ENCODE results near the gene EPHA6.
"Not testable (repeated sequence)": the region's sequence is repeated elsewhere in the genome, so short reads cannot be mapped to it uniquely, and the experiment has no call there.

Gene EPHA6

DNA sequence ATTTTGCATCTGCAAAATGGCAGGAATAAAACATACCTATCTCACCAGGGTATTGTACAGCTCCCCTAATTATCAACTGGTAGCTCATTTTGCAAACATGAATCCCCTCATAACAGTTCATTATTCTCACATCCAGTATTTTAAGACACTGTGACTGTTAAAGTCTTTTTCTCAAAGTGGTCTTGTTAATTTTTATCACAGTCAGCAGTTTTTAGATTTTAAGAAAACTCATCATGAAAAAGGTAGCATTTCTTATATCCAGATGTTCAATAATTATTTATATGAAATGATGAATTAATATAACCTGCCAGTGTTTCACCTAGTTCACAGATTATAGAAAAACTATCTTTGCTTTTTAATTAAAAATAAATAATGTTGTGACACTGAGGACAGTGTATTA is 595.2 kb downstream of the EPHA6 start:
- in situ Hi-C loops (cut with MboI; ENCODE audit: low sequenced_read_pairs): no loop called here

DNA sequence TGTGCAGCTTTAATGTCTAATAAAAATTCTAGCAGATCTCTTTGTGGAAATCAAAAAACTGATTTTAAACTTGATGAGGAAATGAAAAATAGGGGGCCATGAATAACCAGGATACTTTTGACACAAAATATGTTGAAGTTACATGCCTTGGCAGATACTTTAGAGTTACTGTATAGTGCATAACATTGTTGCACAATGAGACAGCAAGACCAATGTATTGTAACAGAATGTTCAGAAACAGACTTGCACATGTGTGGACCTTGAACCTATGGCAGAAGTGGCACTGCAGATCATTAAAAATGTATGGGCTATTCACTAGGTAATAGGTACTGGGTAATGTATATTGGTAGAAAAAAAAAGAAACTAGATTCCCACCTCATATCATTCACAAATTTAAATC is 607.2 kb downstream of the EPHA6 start:
- in situ Hi-C loops (cut with MboI; ENCODE audit: low sequenced_read_pairs): no loop called here

DNA sequence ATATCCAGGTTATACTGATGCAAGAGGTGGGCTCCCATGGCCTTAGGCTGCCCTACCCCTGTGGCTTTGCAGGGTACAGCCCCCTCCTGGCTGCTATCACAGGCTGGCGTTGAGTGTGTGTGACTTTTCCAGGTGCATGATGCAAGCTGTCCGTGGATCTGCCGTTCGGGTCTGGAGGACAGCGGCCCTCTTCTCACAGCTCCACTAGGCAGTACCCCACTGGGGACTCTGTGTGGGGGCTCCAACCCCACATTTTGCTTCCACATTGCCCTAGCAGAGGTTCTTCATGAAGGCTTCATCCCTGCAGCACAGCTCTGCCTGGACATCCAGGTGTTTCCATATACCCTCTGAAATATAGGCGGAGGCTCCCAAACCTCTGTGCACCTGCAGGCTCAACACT is 610.6 kb downstream of the EPHA6 start:
- in situ Hi-C loops (cut with MboI; ENCODE audit: low sequenced_read_pairs): no loop called here

DNA sequence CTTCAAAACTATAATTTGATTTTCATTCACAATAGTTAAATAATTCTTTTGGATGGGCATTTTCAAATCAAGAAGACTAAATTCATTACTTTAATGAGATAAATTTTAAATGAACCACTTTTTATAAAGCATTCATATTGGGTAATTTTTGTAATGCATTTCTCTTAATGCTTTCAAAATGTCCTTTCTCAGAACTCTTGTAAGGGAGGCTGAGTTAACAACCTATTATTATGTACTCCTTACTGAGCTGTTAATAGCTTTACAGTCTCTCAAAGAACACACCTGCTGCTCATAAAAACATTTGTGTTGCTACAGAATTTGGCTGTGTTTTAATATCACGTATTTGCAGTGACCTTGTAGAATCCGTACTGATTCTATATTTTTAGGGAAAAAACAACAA is 616.2 kb downstream of the EPHA6 start:
- in situ Hi-C loops (cut with MboI; ENCODE audit: low sequenced_read_pairs): no loop called here

DNA sequence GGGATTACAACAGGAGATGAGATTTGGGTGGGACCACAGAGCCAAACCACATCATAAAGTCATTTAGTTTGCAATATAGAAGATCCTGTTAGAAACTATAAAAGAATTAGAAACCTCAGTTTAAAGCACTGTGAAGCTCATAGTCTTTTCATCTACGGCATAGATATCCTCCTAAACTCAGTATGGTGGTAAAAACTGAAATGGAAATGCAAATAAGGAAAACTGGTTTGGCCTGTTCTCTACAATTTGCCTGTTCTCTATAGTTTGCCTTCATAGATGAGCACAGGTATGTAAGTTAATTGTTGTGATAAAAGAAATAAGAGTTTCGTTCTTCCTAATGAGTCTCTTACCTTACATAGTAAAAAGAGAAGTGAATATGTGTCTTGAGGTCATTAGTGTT is 618.5 kb downstream of the EPHA6 start:
- in situ Hi-C loops (cut with MboI; ENCODE audit: low sequenced_read_pairs): no loop called here

DNA sequence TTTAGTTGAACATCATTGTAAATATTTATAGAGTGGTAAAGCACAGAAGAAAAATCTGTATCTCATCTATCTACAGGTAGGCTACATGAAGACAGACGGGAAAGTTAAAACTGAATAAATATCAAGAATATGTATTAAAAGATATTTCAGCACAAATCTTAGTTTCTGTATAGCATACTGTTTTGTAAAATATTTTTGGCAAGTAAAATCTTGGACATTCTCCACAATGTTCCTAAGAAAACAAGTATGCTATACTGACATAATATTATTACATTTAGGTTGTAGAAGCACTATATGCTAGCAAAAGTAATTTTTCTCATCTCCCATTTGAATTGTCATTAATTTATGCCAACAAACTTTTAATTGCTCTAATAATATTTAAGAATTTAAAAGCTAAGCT is 623.7 kb downstream of the EPHA6 start:
- in situ Hi-C loops (cut with MboI; ENCODE audit: low sequenced_read_pairs): no loop called here

DNA sequence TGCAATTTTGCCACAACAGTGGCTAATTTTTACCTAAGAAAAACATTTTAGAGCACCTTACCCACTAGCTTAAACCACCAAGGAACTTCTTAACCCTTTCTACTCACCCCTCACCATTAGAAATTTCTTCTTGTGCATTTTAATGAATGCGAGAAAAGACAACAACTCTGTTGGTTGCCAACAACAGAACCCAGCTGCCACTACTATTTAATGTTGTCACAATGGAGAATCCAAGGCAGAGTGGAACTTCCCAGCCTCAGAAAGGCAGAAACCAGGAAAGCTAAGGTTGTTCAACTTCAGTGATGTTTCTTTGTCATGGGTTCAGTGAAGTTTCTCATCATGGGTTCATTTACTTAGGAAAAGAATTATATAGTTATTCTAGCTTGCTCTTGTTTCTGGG is 625.0 kb downstream of the EPHA6 start:
- in situ Hi-C loops (cut with MboI; ENCODE audit: low sequenced_read_pairs): no loop called here

DNA sequence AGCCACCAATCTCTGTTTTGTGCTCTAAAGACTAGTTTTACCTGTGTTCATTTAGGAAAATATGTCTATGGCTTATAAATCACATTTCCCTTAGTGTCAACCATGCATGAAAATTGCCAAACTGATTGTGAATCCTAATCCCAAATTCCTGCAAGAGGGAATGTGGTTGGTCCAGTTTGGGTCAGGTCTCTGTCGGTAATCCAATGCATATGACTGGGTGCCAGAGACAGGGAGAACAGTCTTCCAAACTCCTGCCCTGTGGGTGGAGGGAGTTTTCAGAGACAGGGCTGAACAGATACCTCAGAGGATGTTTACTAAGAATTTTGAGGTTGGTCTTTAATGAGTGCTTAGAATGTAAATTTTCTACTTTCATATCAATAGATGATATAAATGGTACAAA is 649.6 kb downstream of the EPHA6 start:
- in situ Hi-C loops (cut with MboI; ENCODE audit: low sequenced_read_pairs): no loop called here

DNA sequence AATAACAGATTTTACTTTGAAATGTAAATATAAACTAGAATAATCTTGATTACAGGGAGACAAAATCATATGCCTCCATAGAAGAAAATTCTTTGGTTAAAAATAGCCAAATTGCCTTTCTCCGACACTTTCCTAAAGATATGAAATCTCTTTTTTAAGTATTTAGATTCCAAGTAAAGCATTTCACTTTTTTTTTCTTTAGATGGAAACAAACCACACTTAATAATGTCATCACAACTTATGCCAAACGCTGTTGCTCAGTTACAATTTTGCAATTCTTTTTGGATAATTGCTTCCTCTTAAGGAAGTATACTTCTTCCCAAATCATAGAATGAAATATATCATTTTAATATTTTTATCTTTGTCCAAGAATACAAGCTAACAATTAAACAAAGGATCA is 656.1 kb downstream of the EPHA6 start:
- in situ Hi-C loops (cut with MboI; ENCODE audit: low sequenced_read_pairs): no loop called here

DNA sequence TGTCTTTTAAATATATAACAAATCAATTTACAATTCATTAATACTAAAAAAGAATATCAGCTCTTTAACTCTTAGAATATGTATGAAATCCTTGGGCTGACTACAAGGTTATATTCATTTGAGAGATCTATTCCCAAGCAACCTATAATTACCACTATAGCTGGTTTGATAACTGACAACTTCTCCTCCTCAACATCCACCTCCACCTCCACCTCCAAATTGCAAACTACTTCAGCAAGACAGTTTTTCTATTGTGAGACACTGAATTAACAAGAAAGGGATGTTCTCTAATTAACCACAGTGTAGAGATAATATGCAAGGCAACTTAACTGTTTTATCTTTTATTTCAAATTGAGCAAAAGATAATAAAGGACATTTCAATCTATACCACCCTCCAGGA is 665.3 kb downstream of the EPHA6 start:
- in situ Hi-C loops (cut with MboI; ENCODE audit: low sequenced_read_pairs): no loop called here

DNA sequence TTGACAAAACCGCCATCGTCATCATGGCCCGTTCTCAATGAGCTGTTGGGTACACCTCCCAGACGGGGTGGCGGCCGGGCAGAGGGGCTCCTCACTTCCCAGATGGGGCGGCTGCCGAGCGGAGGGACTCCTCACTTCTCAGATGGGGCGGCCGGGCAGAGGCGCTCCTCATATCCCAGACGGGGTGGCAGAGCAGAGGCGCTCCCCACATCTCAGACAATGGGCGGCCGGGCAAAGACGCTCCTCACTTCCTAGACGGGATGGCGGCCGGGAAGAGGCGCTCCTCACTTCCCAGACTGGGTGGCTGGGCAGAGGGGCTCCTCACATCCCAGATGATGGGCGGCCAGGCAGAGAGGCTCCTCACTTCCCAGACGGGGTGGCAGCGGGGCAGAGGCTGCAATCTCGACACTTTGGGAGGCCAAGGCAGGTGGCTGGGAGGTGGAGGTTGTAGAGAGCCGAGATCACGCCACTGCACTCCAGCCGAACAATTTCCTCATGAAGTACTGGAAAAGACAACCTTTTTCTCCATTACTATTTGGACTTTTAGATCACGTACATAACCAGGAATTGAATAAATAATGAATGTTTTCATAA is 666.4 kb downstream of the EPHA6 start:
- in situ Hi-C loops (cut with MboI; ENCODE audit: low sequenced_read_pairs): not testable (repeated sequence)

DNA sequence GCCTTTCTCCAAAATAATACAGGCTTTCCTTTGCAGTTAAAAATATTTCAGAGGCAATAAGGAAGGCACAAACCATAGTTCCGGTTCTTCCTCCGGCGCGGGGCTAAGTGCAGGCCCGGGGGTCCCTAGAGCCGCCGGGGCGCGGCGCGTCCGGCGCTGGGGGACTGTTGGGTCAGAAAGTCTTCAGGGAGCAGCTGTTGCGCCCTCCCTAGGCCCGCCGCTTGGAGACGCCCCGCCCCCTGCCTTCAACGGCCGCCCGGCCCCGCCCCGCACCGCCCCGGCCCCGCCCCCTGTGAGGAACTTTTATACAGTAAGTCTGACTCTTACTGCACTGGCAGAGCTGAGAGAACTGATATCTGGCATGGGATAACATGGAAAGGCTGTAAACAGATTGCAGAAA is 667.0 kb downstream of the EPHA6 start:
- in situ Hi-C loops (cut with MboI; ENCODE audit: low sequenced_read_pairs): no loop called here

DNA sequence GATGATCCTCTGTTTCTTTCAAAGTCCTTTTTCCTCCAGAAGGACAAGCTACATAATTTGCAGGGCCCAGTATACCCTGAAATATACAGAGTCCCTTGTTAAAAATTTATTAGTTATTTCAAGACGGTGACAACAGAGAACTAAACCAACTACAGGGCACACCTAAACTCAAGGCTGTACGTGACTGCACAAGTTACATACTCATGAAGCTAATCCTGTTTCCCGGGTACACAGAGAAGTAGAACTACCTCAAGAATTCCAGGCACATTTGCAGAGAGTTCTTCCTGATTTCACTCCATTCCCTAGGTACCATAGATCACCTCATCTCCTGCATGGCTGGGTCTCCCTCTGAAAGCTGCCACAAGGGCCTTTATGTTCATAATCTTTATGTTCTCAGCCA is 670.8 kb downstream of the EPHA6 start:
- in situ Hi-C loops (cut with MboI; ENCODE audit: low sequenced_read_pairs): no loop called here

DNA sequence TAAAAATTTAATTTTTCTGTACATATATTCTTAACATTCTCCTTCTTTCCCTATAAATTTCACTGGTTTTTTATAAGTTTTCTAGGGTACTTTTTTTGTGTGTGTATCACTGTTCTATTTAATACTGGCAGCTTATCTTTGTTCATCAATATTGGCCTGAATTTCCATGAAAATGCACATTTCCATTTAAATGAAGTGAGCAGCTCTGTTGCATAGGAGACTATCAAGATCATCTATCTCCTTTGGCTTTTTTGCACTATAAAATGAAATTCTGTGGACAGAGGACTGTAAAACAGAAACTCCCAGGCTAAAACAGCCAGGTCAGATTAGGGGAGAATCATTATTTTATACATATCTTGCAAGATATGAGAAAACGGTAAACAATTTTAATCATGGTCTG is 673.2 kb downstream of the EPHA6 start:
- in situ Hi-C loops (cut with MboI; ENCODE audit: low sequenced_read_pairs): no loop called here

DNA sequence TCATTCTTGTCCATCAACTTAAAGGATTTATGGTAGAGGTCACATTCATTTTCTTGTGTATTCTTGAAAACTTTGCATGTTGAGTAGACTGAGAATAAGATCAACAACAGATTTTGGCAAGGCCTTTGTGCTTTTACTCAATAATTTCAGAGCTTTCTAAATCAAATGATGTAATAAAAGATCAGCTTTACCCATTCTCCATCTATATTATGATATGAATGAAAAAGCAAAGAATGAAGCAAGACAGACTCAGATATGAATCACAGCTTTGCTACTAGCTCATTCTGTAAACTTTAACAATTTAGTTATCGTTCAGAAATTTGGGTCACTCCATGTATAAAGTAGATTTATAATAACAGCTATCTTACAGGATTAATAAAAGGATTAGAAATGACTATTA is 674.3 kb downstream of the EPHA6 start:
- in situ Hi-C loops (cut with MboI; ENCODE audit: low sequenced_read_pairs): no loop called here

DNA sequence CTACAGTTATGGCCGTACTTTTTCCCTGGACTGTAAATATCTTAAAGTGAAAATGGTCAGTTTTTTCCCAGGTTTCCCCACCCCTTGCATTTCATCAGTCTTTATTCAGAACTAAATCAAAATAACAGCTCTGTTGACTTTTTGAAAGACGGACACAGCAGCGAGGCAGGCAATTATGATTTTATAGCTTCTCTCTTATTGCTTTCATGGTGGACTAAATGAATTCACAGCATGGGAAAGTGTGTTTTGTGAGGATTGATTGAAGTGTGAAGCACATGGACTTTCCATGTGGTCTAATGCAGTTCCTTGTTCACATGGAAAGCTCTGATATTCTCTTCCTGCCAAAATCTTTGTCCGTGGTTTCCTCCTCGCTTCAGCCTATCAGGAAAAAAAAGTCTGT is 681.5 kb downstream of the EPHA6 start:
- in situ Hi-C loops (cut with MboI; ENCODE audit: low sequenced_read_pairs): no loop called here

DNA sequence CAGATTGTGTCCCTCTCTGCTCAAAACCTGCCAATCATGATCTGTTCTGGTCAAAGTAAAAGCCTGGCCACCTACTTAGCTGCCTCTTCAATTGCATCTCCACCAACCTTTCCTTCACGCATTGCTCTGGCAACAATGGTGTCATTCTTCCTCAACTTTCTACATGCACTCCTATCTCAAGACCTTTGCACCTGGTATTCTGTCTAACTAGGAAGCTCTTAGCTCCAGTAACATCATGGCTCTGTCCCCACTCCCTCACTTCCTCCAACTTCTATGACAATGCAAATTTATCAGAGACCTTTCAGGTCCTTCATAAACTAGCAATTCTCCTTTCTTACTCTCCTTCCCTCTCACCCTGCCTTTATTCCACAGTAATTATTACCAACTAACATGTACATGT is 682.7 kb downstream of the EPHA6 start:
- in situ Hi-C loops (cut with MboI; ENCODE audit: low sequenced_read_pairs): no loop called here

DNA sequence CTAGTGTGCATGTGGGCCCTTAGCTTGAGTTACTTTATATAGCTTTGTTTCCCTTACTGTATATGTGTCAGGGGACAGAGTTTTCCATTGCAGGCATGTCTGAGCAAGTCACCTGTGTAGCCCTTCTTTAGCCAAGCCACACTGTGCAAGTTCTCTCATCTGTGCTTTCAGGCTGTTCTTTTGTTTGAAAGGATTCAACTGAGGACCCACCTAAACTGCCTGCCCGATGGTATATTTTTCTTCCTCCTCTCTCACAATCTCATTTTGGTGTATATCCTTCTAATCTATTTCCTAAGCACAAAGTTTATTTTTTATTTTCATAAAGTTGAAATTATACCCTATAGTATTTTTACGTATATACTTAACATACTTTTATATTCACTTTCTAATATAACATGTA is 690.1 kb downstream of the EPHA6 start:
- in situ Hi-C loops (cut with MboI; ENCODE audit: low sequenced_read_pairs): no loop called here

DNA sequence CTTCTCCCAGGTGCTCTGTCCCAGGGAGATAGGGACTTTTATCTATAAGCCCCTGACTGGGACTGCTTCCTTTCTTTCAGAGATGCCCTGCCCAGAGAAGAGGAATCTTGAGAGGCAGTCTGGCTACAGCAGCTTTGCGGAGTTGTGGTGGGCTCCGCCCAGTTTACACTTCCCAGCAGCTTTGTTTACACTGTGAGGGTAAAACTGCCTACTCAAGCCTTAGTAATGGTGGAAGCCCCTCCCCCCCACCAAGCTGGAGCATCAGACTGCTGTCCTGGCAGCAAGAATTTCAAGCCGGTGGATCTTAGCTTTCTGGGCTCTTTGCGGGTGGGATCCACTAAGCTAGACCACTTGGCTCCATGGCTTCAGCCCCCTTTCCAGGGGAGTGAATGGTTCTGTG is 696.4 kb downstream of the EPHA6 start:
- in situ Hi-C loops (cut with MboI; ENCODE audit: low sequenced_read_pairs): no loop called here

DNA sequence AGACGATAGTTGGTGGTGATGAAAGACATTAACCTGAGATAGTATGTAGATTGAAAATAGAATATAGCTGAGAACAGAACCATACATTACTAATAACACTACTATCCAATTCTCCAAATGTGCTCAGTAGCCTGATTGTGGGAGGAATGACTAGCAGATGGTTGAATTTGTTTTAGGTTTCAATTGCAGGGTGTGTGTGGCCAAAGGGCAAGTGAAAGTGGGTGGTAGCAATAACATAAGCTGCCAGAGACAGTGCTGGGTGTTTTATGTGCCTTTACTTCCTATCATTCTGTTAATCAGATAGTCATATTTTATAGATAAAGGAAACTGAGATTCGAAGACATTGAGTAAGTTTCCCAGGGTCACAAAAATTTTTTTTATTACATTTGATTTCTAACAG is 700.7 kb downstream of the EPHA6 start:
- in situ Hi-C loops (cut with MboI; ENCODE audit: low sequenced_read_pairs): no loop called here

DNA sequence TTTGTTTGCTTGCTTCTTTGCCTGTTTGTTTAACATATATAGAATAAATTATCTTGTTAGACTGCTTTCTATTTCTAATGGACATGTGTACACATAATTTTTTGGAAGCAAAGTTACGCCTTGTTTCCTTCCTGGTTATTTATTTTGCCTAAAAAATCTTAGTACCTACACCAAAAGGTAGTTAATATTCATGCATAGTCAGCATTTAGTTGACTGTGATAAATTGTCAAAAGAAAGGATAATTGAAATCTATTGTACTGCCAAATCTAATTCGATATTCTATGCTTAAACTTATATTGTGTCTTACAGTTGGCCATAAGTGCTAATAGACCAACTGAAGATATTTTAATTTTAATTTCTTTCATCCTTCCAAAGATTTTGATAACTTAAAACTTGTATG is 716.3 kb downstream of the EPHA6 start:
- in situ Hi-C loops (cut with MboI; ENCODE audit: low sequenced_read_pairs): no loop called here

DNA sequence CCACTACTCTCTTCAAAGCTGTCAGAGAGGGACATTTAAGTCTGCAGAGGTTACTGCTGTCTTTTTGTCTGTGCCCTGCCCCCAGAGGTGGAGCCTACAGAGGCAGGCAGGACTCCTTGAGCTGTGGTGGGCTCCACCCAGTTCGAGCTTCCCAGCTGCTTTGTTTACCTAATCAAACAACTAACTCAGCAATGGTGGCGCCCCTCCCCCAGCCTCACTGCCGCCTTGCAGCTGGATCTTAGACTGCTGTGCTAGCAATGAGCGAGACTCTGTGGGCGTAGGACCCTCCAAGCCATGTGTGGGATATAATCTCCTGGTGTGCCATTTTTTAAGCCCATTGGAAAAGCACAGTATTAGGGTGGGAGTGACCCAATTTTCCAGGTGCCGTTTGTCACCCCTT is 733.2 kb downstream of the EPHA6 start:
- in situ Hi-C loops (cut with MboI; ENCODE audit: low sequenced_read_pairs): not testable (repeated sequence)

DNA sequence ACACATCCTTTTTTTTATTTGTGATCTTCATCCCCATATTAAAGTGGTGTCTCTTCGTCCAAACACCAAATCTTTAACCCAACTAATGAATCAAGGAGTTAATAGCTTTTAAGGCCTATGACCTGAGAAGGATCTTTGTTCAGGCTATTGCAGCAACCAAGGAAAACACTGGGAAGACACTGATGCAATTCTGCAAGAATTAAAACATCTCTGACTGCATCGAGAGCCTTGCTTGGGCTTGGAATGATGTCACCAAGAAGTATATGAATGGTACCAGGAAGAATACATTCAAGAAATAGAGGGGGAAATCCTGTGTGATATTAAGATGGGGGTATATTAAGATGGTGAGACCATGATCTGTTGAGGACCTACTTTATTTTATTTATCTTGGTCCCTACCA is 736.0 kb downstream of the EPHA6 start:
- in situ Hi-C loops (cut with MboI; ENCODE audit: low sequenced_read_pairs): no loop called here

DNA sequence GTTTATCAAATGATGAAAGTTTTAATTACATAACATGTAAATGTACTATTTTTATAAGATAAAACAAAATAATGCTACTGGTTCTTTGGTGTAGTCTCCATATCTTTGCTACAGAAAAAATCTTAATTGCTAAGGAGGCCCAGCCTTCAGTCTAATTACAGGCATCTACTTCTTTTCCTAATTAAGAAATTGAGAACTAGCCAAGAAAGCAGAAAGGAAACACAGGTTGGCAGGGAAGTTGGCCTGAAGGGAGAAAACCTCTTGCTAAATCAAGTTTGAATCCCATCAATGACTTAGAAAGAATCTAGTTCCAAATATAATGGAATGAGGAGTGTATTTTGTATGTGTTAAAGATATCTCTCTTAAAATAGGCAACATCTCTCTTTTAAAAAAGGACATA is 737.8 kb downstream of the EPHA6 start:
- in situ Hi-C loops (cut with MboI; ENCODE audit: low sequenced_read_pairs): no loop called here
